Fibroblast of the aortic adventitia (primary cell): ENCODE data around the gene RNF115. TPM values are rescaled to one million over a fixed set of nuclear protein-coding genes. Genes with fewer than 3 reads are reported as not detected.

Experiments
- DNase-seq: peaks from one replicate; pipeline ENCODE4 v3.0.0-alpha.2; 2010; ENCODE audit warnings: low read depth
- H3K4me3 ChIP-seq: 2 replicates; pipeline ENCODE4 v1.5.1; 2011; ENCODE audit warnings: low read depth, mild to moderate bottlenecking, control low read depth, low read length, moderate library complexity
- total RNA-seq: library from RNA; depleted of rRNA; stranded (reverse); fragments of >200 nt; gene quantifications from 2 replicates; pipeline ENCODE4 v1.2.3, GENCODE V29; 2012; ENCODE audit warnings: low replicate concordance
- TF ChIP-seq, protein P1 (sequence below): IDR thresholded peaks from 2 replicates; pipeline ENCODE4 v1.5.1; 2011; ENCODE audit warnings: mild to moderate bottlenecking, low read length, control low read depth, inconsistent platforms; ENCODE audit not compliant: insufficient read depth

RNF115 gene
- total RNA-seq, 1 donor = 33.5 TPM

DNA sequence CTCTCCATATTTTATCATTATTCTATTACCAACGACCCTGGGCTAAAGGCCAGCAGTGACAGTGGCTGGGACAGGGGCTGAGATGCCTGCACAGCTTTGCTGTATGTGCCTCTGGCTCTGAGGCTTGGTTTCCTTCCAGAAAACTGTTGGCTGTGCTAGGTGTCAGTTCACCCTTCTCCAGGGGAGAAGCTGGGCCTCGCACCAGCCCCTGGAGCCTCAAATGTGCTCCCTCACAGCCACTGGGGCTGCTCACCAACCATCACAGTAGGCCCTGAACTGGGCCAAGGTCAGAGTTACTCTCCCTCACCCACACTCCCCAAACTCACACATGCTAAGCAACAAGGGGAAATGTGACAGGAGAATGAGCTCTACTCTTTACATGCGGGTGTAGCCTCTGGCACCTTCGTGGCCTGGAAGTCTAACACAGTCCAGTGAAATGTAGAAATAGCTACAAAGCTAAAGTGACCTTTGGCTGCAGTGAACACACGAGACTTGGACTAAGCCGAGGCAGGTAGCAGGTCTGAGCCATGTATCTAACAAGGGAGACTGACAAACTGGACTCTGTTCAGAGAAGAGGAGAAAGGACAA, 109.3 kb downstream of the RNF115 start:
- no peak for DNase-seq

DNA sequence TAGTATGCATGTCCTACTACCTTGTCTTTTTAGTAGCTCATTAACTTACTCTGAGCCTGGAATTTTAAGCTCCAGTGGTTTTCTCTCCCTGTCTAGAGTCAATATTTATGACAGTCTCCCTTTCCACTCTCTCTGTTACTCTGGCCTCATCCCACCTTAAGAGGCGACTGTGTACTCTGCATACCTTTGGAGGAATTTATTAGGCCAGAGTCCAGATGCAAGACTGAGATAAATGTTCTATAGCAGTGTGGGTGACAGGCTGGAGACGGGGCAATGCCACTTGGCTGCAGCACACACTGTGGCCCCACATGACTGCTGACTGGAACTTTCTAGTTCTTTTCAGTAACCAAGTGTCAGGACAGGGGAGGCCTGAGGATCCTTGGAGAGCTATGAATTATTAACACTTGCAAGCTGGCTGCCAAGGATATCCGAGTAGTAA, 112.7 kb downstream of the RNF115 start:
- TF ChIP-seq, protein P1, sequence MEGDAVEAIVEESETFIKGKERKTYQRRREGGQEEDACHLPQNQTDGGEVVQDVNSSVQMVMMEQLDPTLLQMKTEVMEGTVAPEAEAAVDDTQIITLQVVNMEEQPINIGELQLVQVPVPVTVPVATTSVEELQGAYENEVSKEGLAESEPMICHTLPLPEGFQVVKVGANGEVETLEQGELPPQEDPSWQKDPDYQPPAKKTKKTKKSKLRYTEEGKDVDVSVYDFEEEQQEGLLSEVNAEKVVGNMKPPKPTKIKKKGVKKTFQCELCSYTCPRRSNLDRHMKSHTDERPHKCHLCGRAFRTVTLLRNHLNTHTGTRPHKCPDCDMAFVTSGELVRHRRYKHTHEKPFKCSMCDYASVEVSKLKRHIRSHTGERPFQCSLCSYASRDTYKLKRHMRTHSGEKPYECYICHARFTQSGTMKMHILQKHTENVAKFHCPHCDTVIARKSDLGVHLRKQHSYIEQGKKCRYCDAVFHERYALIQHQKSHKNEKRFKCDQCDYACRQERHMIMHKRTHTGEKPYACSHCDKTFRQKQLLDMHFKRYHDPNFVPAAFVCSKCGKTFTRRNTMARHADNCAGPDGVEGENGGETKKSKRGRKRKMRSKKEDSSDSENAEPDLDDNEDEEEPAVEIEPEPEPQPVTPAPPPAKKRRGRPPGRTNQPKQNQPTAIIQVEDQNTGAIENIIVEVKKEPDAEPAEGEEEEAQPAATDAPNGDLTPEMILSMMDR = no peak
- DNase-seq = no peak

More for the DNA sequence above, 109.3 kb downstream of the RNF115 start:
- TF ChIP-seq, protein P1 = no peak
- no peak overlapping the region for H3K4me3 ChIP-seq

DNA sequence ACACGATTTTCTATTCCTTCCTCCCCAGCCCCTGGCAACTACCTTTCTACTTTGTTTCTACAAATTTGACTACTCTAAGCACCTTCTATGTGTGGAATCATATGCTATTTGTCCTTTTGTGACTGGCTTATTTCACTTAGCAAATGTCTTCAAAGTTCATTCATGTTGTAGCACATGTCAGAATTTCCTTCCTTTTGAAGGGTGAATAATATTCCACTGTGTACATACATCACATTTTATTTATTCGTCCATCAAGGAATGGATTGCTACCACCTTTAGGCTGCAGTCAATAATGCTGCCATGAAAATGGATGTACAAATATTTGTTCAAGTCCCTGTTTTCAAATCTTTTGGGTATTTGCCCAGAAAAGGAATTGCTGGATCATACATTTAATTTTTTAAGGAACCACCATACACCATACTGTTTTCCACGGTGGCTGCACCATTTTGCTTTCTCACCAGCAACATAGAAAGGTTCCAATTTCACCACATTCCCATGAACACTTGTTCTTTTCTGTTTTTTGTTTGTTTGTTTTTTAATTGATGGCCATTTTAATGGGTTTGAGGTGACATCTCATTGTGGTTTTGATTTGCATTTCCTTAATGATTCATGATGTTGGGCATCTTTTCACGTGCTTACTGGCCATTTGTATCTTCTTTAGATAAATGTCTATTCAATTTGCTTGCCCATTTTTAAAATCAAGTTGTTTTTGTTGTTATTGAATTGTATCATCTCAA, 113.4 kb downstream of the RNF115 start:
- H3K4me3 ChIP-seq = no peak overlapping the region
- no peak for DNase-seq
- TF ChIP-seq, protein P1 = no peak

More for the DNA sequence above, 112.7 kb downstream of the RNF115 start:
- H3K4me3 ChIP-seq = no peak overlapping the region

DNA sequence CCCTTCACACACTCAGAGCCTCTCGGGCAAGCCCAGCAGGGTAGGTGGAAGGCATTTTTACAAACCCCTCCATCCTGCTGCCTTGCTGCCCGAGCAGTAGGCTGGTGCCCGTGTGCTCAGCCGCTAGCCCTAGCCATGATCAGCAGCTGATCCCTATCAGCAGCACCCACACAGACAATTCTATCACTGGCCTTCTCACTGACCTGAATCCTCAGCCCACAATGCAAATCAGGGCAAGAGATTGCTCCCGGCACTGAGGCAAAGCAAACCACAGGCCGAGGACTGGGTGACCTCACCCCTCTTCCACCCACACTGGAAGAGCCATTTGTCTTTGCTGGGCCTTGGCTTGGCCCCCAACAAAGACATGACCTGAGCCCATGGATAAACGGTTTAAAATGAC, 115.8 kb downstream of the RNF115 start:
- DNase-seq = no peak

DNA sequence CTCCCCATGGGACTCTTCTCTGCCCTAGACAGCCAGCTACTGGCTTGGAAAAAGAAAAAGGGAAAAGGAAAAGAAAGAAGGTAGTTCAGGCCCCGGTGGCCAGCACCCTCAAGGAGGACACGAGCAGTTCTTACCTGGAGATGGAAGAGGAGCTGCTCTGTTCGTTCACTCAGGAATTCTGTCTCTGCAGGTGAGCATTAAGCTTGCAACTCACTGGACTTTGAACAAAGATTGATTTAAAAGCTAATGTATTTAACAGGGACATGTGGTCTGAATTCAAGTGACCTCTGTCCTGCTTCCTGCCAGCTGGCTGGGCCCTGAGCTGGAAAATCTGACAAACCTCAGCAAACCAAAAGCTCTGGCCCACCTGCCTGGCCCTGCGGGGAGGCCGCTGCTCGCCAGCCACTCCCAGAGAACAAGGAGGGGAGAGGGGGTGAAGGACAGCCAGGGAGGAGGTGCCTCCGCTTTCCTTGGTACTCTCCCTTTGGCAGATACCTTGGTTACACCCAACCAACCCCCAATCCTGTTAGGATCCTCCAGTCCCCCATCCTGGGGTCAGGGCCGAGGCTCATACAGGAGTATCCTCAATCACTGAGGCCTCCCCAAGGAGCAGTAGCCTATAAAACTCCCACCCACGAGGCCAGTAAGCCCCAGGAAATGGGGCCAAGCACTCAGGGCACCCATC, 116.6 kb downstream of the RNF115 start, which contains the start of gene PDZK1:
TSS of gene PDZK1 (minus strand) at position 186 of the 685 bp plus-strand sequence. CDS start 19,347 bp downstream, outside the sequence.
- H3K4me3 ChIP-seq = no peak within 1 kb of the TSS
- TF ChIP-seq, protein P1 = no peak
- no peak for DNase-seq

More for the DNA sequence above, 115.8 kb downstream of the RNF115 start:
- TF ChIP-seq, protein P1 = no peak
- H3K4me3 ChIP-seq = no peak overlapping the region

DNA sequence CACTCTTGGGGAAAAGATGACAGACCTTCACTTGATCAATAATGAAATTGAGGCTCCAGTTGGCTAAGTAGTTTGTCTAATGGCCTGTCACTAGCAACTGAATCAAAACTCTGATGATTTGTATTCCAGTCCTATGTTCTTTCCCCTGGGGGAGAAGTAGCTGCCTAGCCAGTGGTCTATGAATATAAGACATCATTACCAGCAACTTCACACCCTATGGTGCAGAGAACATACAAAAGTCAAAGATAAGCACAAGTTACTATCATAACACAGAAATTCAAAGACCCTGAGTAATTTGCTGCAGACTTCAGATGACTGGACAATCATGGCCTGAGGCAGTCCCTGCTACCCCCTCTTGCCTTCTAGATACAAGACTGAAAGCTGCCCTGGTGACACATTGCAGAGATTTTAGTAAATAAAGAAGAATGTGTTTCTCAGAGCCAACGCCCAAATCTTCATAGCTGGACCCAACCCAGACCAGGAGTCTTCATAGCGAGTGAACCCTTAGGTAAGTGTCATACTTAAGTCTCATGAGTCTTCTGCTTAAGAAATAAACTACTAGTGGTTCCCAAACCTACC, 117.7 kb downstream of the RNF115 start:
- no peak overlapping the region for H3K4me3 ChIP-seq
- TF ChIP-seq, protein P1 = no peak
- peak; percentile 24 for DNase-seq
